NOMO-1 (cell line): Measurements from ENCODE around the gene RAD17.
"Not testable (repeated sequence)": the region's sequence is repeated elsewhere in the genome, so short reads cannot be mapped to it uniquely, and the experiment has no call there.

Experiments
- DNase-seq, 2 experiments: peaks; one replicate each; lab custom pipeline; 2025; ENCODE audit not compliant: unreplicated experiment in 2 of 2; lab: John Stamatoyannopoulos, UW

RAD17 gene

GRCh38 chr5:69369340-69370121, at the start of gene RAD17, which contains the start of the genes AK6 and TAF9:
TSS of gene RAD17 (plus strand) at chr5:69369818. CDS start at chr5:69372209, 2,391 bp downstream.
TSS of gene AK6 (minus strand) at chr5:69369520. CDS start at chr5:69369490, 30 bp downstream.
TSS of gene TAF9 (minus strand) at chr5:69369520. CDS start at chr5:69365737, 3,783 bp downstream.
- DNase-seq = peak; percentile 92

GRCh38 chr5:69326365-69326764, 43.3 kb upstream of the RAD17 start:
- no peak for DNase-seq

GRCh38 chr5:69329905-69330489, 39.6 kb upstream of the RAD17 start:
- no peak for DNase-seq

GRCh38 chr5:69331528-69332445, 37.8 kb upstream of the RAD17 start:
- peak; percentile 19 to 60 for DNase-seq

- DNase-seq = not testable (repeated sequence)
Measured at GRCh38 chr5:69333668-69334315, 35.8 kb upstream of the RAD17 start.

- peak; percentile 65 to 85 for DNase-seq
Measured at GRCh38 chr5:69334793-69335268, 34.8 kb upstream of the RAD17 start.

GRCh38 chr5:69335341-69335935, 34.2 kb upstream of the RAD17 start:
- DNase-seq = peak; percentile 54 to 56

GRCh38 chr5:69341520-69342161, 28.0 kb upstream of the RAD17 start:
- DNase-seq = no peak

GRCh38 chr5:69343083-69343482, 26.5 kb upstream of the RAD17 start:
- DNase-seq = no peak

- no peak for DNase-seq
Measured at GRCh38 chr5:69350664-69351063, 19.0 kb upstream of the RAD17 start.

GRCh38 chr5:69359699-69360098, 9.9 kb upstream of the RAD17 start:
- DNase-seq = no peak

- DNase-seq = no peak
Measured at GRCh38 chr5:69360442-69360841, 9.2 kb upstream of the RAD17 start.

GRCh38 chr5:69364414-69364813, 5.2 kb upstream of the RAD17 start:
- peak in 1 of 2 experiments; percentile 20 for DNase-seq

- no peak for DNase-seq
Measured at GRCh38 chr5:69364850-69365249, 4.8 kb upstream of the RAD17 start.

- DNase-seq = peak in 1 of 2 experiments; percentile 3
Measured at GRCh38 chr5:69367697-69368279, 1.8 kb upstream of the RAD17 start.

- DNase-seq = peak in 1 of 2 experiments; percentile 43
Measured at GRCh38 chr5:69368458-69369339, 919 bp upstream of the RAD17 start.

GRCh38 chr5:69370335-69370734, 717 bp downstream of the RAD17 start:
- not testable (repeated sequence) for DNase-seq

GRCh38 chr5:69372394-69372793, 2.8 kb downstream of the RAD17 start:
- DNase-seq = no peak
